Activated effector memory CD4-positive, alpha-beta T cell treated with Interleukin-2 at 50 U/mL for 16 hours (primary cell): Measurements from ENCODE around the gene JCAD.

Experiments used
- DNase-seq: peaks from one replicate; pipeline ENCODE4 v3.0.0-alpha.2; 2020

Gene JCAD

GRCh38 chr10:29976134-29976533 is 83.3 kb downstream of the JCAD start:
- DNase-seq = no peak

- DNase-seq = no peak
Measured at GRCh38 chr10:29974773-29975172, 84.6 kb downstream of the JCAD start.

DNA sequence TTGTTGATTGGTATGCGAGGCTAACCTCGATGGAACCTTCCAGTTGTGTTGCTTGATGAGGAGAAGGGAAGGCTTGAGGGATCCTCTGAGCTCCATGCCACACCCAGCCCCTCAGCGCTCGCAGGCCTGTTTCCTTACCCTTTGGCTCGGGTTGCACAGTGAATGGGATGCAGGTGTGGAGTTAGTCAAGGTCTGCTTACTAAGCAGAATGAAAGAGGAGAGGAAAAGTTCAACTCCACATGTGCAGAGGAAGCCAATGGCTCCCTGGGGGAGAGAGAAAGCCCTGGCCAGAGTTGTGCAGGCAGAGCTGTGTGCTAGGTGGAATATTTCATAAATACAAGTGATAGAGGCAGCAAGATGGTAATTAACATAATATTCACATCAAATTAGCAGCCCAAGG is 85.5 kb downstream of the JCAD start:
- no peak for DNase-seq

- no peak for DNase-seq
Measured at GRCh38 chr10:29970576-29970975, 88.8 kb downstream of the JCAD start.

- no peak for DNase-seq
Measured at GRCh38 chr10:29970012-29970396, 89.4 kb downstream of the JCAD start.

DNA sequence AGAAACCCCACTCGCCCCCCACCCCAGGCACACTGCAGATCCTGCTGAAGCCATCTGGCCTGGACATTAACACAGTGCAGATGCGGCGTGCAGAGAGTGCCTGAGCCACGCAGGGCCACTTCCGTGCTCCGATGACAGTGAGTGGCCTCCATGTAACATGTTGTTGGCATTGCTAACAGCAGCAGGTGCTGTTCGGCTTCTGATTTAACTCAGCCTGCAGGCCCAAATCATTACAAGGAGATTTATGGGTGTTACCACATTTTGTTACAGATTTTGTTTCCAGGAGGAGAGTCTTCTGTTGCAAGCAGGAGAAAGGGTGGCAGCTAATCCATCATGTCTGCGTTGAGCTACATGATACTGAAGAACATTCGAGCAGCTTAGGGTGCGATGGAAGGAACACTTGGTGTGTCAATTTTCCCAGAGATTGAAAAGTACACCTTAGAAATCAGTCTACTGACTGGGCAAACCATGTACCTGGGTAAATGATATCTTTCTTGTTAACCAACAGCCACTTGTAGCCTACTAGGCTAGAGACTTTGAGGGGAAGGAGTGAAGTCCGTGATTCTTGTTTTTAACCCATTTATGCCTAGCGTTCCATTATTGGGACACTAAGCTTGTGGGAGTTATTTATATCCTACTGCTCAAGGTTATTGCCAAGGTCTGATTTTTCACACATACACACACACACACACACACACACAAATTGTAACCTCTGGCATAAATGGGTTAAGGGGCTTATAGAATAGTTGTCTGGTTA is 90.0 kb downstream of the JCAD start:
- DNase-seq = no peak

DNA sequence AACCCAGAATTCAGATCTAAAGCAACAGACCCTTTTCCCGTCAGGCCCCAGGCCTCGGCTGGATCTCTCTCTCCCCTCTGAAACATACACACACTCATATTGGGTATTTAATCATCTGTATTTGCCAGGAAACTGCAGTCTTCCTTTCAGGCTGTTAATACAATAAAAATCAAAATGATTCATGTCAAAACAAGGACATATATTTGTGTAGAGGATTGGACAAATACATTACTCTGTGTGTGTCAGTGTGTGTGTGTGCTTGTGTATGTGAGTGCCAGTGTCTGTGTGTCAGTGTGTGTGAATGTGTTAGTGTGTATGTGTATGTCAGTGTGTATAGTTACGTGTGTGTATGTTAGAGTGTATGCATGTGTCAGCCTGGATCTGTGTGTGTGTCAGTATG is 90.8 kb downstream of the JCAD start:
- DNase-seq = no peak

DNA sequence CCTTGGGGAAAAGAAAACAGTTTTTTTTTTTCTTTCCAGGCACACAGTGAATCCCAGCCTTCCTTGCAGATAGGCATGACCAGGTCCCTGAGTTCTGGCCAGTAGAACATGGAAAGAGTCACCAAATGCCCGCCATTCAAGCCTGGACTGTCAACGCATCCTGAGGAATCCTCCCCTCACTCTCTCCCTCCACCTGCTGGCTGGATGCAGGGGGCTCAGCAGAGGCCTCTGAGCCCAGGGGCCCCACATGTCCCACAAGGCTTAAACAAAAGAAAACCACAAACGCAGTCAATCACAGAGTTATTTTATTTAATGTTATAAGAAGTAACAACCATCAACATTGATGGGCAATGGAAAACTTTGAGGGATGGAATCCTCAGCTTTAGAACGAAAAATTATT is 93.1 kb downstream of the JCAD start:
- no peak for DNase-seq
